GM21381 (cell line): ENCODE measurements around the gene SNAPC5.
A peak's percentile ranks its signal among the peaks of the same experiment; 100 is the strongest.
"Not testable (repeated sequence)": the region's sequence is repeated elsewhere in the genome, so short reads cannot be mapped to it uniquely, and the experiment has no call there.

Experiments
- ATAC-seq: cut with Tn5 transposase; IDR thresholded peaks from one replicate; pipeline ENCODE4 v1.9.1; 2021; ENCODE audit warnings: mild to moderate bottlenecking, moderate library complexity; ENCODE audit not compliant: unreplicated experiment

The SNAPC5 gene, protein sequence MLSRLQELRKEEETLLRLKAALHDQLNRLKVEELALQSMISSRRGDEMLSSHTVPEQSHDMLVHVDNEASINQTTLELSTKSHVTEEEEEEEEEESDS

DNA sequence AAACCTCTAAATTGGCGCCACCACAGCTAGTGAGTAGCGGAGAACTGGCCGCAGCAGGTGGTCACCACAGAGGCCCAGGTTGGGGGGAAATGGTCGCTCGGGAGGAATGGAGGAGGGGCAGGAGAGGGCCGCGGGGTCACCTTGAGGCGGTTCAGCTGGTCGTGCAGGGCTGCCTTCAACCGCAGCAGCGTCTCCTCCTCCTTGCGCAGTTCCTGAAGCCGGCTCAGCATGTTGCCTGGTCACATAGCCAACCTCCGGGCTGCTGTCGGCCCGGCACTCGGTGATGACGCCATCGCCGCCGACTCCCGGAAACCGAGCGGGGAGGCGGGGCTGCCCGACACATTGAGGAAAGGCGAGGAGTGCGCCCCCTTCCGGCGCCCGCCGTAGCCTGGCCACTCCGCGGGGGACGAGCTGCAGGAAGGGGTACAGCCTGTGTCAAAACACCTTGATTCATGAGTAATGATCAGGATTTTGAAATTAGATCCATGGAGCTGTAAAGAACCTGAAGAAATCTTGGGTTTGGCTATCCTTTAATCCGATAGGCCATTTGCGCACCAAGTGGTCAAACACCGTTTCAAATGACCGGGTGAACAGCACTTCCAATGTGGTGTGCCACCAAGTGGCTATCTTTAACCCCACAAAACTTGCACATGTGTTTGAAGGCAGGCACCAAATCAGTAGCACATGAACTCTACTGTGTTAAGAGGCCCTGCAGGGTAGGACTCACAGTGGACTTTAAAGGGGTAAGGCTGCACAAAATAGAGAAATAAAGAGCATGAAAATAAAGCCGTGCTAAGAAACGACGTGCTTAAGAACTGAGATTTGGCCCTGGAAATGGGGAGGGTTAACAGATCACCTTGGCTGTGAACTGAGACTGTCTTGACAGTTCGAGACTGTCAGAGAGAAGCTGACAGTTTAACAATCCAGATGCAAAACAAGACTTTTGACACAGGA lies at the start of gene SNAPC5:
SNAPC5 (minus strand) TSS at position 261 of the 954 bp plus-strand sequence; CDS start at position 230, 31 bp downstream.
- ATAC-seq = peak; percentile 87

DNA sequence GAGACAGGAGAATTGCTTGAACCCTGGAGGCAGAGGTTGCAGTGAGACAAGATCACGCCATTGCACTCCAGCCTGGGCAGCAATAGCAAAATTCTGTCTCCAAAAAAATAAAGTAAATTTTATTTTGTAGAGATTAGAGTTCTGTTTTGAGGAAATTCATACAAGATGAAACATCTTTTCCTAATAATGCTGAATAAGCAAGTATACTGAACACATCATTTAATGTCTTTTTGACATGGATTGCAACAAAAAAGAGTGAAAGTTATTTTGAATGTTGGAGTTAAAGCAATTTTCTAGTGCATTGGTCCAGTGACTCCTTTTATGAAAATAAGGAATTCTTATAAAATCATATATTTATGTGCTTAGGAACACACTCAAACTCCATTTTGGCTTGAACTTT lies 47.7 kb upstream of the SNAPC5 start:
- ATAC-seq = no peak

DNA sequence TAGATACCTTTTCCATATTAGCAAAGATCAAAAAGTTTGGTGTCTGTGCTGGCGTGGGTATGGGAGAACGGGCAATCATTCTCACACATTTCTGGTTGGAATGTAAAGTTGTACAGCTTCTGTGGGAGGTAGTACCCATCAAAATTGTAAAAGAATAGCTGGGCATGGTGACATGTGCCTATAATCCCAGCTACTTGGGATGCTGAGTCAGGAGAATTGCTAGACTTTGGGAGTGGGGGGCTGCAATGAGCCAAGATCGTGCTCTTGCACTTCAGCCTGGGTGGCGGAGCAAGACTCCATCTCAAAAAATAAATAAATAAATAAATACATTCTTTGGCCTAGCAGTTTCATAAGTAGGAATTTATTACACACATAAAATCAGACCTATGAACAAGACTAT lies 45.3 kb upstream of the SNAPC5 start:
- ATAC-seq = no peak

GRCh38 chr15:66535056-66535455 lies 37.5 kb upstream of the SNAPC5 start:
- no peak for ATAC-seq

DNA sequence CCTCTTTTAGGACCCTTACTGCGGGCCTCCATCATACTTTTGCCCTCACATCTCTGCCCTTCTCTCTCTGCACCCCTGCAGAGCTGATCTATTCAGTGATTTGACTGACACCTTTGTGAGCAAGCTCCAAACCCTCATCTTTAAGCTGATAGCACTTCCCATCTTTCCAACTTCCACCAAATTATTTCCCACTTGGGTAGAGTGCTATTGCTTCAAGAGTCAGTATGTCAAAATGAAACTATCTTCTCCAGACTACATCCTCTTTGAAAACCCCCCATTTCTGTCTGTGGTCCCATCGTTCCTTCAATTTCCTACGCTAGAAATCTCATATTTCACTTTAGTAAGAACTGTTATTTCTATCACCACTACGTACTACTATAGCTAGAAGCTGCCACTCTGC lies 27.3 kb upstream of the SNAPC5 start:
- ATAC-seq = no peak

DNA sequence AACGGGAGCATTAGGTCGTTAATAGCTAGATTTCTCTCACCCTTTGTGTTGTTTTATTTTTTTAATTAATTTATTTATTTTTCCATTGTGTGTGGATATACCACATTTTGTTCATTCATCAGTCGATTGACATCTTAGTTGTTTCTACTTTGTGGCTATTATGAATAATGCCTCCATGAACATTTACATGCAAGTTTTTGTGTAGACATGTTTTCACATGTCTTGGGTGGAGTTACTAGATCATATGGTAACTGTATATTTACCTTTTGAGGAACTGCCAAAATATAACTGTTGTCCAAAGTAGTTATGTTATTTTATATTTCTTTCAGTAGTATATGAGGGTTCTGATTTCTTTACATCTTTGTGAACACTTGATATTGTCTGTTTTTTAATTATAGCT lies 26.4 kb upstream of the SNAPC5 start:
- ATAC-seq = no peak

DNA sequence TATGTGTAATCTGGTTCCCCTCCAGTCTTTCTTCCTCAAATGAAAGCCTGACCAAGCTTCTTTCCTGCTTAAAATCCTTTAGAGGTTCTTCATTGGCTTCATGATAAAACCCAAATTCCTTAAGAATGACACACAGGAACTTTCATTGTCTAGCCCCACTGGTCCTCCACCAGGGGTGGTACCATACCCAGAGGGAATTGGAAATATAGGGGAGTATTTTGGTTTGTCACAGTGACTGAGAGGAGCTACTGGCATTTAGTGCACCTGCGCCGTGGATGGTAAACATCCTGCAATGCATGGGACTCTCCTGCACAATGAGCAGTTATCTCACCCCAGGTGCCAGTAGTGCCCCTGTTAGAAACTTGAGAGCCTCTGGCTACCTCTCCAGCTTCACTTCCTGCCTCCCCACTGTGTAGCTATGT lies 18.4 kb upstream of the SNAPC5 start:
- ATAC-seq = no peak

GRCh38 chr15:66514586-66514985 lies 17.0 kb upstream of the SNAPC5 start:
- no peak for ATAC-seq

GRCh38 chr15:66508293-66508883 lies 10.8 kb upstream of the SNAPC5 start:
- ATAC-seq = no peak

- no peak for ATAC-seq
Observed at GRCh38 chr15:66505818-66506217, 8.3 kb upstream of the SNAPC5 start.

GRCh38 chr15:66505430-66505811 lies 7.9 kb upstream of the SNAPC5 start:
- ATAC-seq = no peak

DNA sequence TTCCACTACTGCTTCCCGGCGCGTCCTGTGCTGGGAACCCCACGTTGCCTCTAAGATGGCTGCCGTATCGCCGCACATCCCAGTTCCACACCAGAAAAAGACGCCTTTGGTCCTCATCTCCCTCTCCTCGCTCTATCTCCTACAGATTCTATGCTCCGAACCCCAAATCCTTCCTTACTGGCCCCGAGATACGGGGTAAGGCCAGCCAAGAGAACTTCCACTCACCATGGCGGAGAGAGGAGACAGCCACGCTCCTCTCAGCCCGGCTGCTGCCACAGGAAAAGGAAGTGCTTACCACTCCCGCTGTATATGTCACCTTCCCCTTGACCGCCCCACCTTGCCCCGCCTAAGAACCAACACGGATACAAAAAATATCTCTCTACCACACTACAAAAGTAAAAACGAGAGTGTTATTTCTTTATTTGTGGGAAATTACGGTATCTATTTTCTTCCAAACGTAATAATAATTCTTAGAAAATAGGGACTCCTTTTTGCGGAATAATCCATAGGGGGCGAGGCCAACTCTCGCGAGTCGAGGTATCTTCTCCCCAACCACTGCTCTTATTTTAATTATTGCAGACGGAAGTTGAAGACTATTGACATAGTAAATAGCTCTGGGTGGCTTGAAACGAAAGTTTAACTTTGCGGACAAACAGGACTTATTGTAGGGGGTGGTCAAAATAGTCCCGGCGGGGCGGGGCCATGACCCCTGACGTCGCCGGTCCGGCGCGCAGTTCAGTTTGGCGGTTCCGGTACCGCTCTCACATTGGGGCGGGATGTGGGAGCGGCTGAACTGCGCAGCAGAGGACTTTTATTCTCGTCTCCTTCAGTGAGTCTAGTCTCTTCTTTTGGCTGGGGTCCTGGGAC lies 7.2 kb upstream of the SNAPC5 start, which contains the start of the genes RPL4 and ZWILCH:
RPL4 (minus strand) TSS at position 293 of the 867 bp plus-strand sequence; CDS start at position 228, 65 bp downstream.
ZWILCH (plus strand) TSS at position 764 of the 867 bp plus-strand sequence; CDS start at position 777, 13 bp downstream.
- peak; percentile 81 for ATAC-seq

DNA sequence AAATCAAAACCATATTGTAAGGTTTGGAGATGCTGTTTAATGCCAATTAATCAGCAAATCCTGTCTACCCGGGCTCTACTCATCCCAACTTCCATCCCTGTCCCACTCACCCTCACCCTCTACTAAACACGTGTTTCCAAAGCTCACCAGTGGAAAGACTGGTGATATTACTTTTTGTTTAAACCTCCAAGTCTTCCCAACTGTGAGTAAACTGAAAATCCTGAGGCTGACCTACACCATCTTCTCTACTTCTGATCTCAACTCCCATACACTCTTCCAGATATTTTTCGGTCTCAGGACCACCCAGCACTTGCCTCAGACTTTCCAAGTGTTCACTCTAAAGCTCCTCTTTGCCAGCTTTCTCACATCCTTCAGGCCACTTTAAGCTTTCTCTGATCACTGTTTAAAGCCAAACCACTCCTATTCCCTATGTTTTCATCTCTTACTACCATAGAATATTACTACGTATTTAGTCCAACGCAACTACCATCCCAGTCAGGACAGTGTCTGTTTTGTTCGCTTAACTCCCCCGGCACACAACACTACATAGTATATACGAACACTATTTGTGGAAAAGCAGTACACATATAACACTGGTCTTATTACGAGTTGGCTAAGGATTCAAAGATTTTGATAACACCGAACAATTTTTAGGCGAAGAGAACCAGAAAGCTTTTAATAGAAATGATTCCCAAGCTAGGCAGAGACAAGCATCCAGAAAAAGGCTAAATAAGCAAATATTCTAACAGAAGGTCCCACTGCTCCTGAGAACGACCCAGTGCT lies 6.4 kb upstream of the SNAPC5 start:
- ATAC-seq = no peak

GRCh38 chr15:66503041-66503648 lies 5.6 kb upstream of the SNAPC5 start:
- not testable (repeated sequence) for ATAC-seq

DNA sequence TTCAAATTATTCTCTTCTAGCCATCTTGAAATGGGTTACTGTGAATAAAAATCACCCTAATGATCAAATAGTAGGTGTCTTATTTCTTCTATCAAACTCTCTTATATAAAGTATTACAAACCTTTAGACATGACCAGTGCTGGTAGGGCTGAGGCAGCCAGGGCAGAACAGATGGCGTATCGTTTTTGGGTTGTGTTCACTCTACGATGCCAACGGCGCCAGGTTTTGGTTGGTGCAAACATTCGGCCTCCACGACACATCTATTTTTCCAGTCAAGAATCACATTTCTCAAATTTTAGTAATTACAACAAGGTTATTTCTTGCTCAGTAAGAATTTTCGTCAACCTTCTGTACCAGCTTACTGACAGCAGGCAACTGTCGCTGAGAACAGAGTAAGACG lies 4.9 kb upstream of the SNAPC5 start:
- no peak for ATAC-seq

DNA sequence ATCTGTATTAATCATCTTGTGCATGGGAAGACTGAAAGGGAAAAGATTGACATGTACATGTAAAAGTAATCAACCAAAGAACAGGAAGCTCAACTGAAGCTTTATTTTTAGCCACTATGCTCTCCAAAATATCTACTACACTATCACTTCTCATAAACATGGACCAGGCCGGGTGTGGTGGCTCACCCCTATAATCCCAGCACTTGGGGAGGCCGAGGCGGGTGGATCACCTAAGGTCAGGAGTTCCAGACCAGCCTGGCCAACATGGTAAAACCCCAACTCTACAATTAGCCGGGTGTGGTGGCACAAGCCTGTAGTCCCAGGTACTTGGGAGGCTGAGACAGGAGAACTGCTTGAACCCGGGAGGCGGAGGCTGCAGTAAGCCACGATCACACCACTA lies 2.8 kb upstream of the SNAPC5 start:
- not testable (repeated sequence) for ATAC-seq

GRCh38 chr15:66498501-66499386 lies 1.2 kb upstream of the SNAPC5 start:
- no peak for ATAC-seq

DNA sequence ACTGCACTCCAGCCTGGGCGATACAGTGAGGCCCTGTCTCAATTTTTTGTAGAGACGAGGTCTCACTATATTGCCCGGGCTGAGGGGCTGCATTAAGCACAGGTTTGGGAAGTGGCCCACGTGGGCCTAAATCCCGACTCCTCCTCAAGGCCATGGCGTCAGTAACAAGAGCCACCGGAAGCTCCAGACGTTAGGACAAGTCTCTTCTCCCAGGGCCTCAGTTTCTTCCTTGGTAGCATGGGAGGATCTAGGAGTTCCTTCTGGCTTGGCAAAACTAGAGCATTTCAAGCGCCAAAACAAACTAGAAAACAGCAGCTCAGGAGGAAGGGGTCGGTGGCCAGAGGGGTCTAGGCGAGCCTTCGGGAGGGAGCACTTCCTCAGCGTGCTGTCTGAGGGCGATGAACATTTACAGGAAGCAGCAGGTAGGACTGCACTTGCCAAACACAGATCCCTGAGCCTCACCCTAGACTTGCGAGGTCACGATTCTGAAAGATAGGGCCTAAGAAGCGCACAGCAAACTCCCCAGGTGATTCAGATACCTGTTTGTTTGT lies 536 bp downstream of the SNAPC5 start:
- peak; percentile 15 for ATAC-seq
